ENCODE data around the gene ZNF180.

Gene ZNF180

DNA sequence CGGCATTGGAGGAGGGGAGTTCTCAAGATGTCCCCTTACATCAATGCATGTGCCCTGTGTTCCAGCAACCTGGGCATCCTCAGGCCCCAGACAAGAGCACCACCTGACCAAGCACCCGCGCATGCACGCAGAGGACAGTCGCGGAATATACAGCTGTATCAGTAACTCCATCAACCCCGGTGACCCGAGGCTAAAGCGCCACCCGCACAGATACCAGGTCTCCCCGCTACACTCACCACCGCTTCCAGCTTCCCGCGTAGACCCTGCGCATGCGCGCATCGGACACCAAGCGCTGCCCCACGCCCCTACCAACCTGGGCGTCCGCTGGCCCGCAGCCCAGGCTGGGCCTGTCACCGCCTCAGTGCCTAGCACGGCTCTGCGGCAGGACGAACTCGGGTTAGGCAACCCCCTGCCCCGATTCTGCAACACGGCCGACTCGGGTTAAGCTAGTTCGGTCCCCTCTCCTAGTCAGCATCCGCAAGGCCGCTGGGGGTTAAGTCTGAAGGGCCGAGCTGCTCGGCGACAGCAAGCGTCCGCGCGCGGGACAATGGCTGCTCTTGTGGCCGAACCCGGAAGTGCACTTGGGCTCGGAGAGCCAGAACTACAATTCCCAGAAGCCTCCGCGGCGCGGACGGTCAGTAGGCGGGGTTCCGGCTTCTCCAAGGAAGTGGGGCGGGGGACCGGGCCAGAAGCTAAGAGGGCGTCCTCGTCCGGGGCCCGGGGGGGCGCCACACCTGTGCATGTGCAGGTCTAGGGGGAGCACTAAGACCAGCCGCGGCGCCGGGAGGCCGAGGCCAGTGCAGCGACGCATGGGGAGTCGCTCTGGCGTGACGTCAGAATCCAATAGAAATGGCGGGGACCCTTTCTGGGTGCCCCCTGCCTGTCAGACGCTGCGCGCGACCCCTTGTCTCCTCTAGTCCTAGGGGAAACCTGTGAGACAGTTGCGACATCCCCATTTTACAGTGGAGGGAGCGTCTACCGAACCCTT, at the start of gene ZNF180 (continued):
- TF ChIP-seq, protein P1, sequence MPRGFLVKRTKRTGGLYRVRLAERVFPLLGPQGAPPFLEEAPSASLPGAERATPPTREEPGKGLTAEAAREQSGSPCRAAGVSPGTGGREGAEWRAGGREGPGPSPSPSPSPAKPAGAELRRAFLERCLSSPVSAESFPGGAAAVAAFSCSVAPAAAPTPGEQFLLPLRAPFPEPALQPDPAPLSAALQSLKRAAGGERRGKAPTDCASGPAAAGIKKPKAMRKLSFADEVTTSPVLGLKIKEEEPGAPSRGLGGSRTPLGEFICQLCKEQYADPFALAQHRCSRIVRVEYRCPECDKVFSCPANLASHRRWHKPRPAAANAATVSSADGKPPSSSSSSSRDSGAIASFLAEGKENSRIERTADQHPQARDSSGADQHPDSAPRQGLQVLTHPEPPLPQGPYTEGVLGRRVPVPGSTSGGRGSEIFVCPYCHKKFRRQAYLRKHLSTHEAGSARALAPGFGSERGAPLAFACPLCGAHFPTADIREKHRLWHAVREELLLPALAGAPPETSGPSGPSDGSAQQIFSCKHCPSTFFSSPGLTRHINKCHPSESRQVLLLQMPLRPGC (tag by site-specific recombination; IDR thresholded peaks at IDR 0.05), result peak; percentile 30; the same call in 1 of the 2 replicates
- TF ChIP-seq TRIM28 (IDR thresholded peaks at IDR 0.05; ENCODE audit: borderline replicate concordance, low read length), result peak; percentile 30; the same call in 1 of the 2 replicates
- TF ChIP-seq RBAK (tag by site-specific recombination; IDR thresholded peaks at IDR 0.05), result 0 out of 2 replicates have a peak, but pooled peaks have one; percentile 52
- no peak for TF ChIP-seq ELK4 (IDR thresholded peaks at IDR 0.05; ENCODE audit: borderline replicate concordance, low read depth, low read length)
- TF ChIP-seq, protein P2, sequence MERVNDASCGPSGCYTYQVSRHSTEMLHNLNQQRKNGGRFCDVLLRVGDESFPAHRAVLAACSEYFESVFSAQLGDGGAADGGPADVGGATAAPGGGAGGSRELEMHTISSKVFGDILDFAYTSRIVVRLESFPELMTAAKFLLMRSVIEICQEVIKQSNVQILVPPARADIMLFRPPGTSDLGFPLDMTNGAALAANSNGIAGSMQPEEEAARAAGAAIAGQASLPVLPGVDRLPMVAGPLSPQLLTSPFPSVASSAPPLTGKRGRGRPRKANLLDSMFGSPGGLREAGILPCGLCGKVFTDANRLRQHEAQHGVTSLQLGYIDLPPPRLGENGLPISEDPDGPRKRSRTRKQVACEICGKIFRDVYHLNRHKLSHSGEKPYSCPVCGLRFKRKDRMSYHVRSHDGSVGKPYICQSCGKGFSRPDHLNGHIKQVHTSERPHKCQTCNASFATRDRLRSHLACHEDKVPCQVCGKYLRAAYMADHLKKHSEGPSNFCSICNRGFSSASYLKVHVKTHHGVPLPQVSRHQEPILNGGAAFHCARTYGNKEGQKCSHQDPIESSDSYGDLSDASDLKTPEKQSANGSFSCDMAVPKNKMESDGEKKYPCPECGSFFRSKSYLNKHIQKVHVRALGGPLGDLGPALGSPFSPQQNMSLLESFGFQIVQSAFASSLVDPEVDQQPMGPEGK (tag by site-specific recombination; IDR thresholded peaks at IDR 0.05), result peak; percentile 96
- no peak for TF ChIP-seq ZNF366 (tag by site-specific recombination; conservative IDR thresholded peaks at IDR 0.05)
- TF ChIP-seq ZNF670 (tag by site-specific recombination; IDR thresholded peaks at IDR 0.05; ENCODE audit: low read depth), result no peak
- TF ChIP-seq, protein P3, sequence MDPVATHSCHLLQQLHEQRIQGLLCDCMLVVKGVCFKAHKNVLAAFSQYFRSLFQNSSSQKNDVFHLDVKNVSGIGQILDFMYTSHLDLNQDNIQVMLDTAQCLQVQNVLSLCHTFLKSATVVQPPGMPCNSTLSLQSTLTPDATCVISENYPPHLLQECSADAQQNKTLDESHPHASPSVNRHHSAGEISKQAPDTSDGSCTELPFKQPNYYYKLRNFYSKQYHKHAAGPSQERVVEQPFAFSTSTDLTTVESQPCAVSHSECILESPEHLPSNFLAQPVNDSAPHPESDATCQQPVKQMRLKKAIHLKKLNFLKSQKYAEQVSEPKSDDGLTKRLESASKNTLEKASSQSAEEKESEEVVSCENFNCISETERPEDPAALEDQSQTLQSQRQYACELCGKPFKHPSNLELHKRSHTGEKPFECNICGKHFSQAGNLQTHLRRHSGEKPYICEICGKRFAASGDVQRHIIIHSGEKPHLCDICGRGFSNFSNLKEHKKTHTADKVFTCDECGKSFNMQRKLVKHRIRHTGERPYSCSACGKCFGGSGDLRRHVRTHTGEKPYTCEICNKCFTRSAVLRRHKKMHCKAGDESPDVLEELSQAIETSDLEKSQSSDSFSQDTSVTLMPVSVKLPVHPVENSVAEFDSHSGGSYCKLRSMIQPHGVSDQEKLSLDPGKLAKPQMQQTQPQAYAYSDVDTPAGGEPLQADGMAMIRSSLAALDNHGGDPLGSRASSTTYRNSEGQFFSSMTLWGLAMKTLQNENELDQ (tag by site-specific recombination; IDR thresholded peaks at IDR 0.05; ENCODE audit: low read depth), result no peak
- TF ChIP-seq SETDB1 (IDR thresholded peaks at IDR 0.05; ENCODE audit: insufficient read length, low read length), result no peak
- peak; percentile 90 for TF ChIP-seq HIC1 (tag by site-specific recombination; IDR thresholded peaks at IDR 0.05)
- no peak for TF ChIP-seq ZNF473 (tag by site-specific recombination; IDR thresholded peaks at IDR 0.05)
- TF ChIP-seq ZNF274 (IDR thresholded peaks at IDR 0.05; ENCODE audit: low read length), result no peak
- no peak for TF ChIP-seq ZNF274 (tag by site-specific recombination; IDR thresholded peaks at IDR 0.05; ENCODE audit: borderline replicate concordance)
- no peak for TF ChIP-seq ZNF768 (tag by site-specific recombination; IDR thresholded peaks at IDR 0.05)
- peak; percentile 89 for TF ChIP-seq ZNF324 (tag by site-specific recombination; IDR thresholded peaks at IDR 0.05)
- peak; percentile 41; the same call in 1 of the 2 replicates for TF ChIP-seq ZNF777 (tag by site-specific recombination; IDR thresholded peaks at IDR 0.05; ENCODE audit: borderline replicate concordance)
- TF ChIP-seq ZNF791 (tag by site-specific recombination; IDR thresholded peaks at IDR 0.05), result peak; percentile 23; the same call in 1 of the 2 replicates
- TF ChIP-seq ZNF785 (tag by site-specific recombination; IDR thresholded peaks at IDR 0.05), result peak; percentile 70; the same call in 1 of the 2 replicates
- TF ChIP-seq ZSCAN4 (tag by site-specific recombination; IDR thresholded peaks at IDR 0.05), result no peak
- TF ChIP-seq ZNF549 (tag by site-specific recombination; IDR thresholded peaks at IDR 0.05), result no peak
- no peak for TF ChIP-seq ZNF621 (tag by site-specific recombination; IDR thresholded peaks at IDR 0.05)
- TF ChIP-seq ZNF18 (tag by site-specific recombination; IDR thresholded peaks at IDR 0.05), result no peak
- TF ChIP-seq, protein P4, sequence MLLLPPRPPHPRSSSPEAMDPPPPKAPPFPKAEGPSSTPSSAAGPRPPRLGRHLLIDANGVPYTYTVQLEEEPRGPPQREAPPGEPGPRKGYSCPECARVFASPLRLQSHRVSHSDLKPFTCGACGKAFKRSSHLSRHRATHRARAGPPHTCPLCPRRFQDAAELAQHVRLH (tag by site-specific recombination; IDR thresholded peaks at IDR 0.05), result no peak; the same call in none of the 2 replicates
- TF ChIP-seq ZNF138 (tag by site-specific recombination; IDR thresholded peaks at IDR 0.05; ENCODE audit: borderline replicate concordance), result no peak
- TF ChIP-seq ZBTB7A (tag by site-specific recombination; IDR thresholded peaks at IDR 0.05; ENCODE audit: low read depth), result 0 out of 2 replicates have a peak, but pooled peaks have one; percentile 31
